Trophoblast cell (in vitro differentiated cells and primary cell): ENCODE results near the gene SEMA4B.

Source experiments
- DNase-seq, 2 donors: peaks; one replicate each; pipeline ENCODE4 v3.0.0-alpha.2; 2016
- H2AFZ ChIP-seq: 2 replicates; pipeline ENCODE4 v1.6.1; 2013; ENCODE audit warnings: low read length, moderate library complexity, mild to moderate bottlenecking; ENCODE audit not compliant: insufficient read depth, poor library complexity
- H2AK5ac ChIP-seq: 2 replicates; pipeline ENCODE4 v1.6.1; 2013; ENCODE audit warnings: mild to moderate bottlenecking, low read length
- H2BK120ac ChIP-seq: 2 replicates; pipeline ENCODE4 v1.6.1; 2013; ENCODE audit warnings: low read length, mild to moderate bottlenecking, moderate library complexity; ENCODE audit not compliant: insufficient read depth, poor library complexity
- H2BK12ac ChIP-seq: 2 replicates; pipeline ENCODE4 v1.6.1; 2013; ENCODE audit warnings: mild to moderate bottlenecking, low read length, moderate library complexity
- H2BK5ac ChIP-seq: 2 replicates; pipeline ENCODE4 v1.6.1; 2013; ENCODE audit warnings: low read length, low read depth, moderate library complexity, mild to moderate bottlenecking; ENCODE audit not compliant: poor library complexity
- H3K14ac ChIP-seq: 2 replicates; pipeline ENCODE4 v1.6.1; 2013; ENCODE audit warnings: mild to moderate bottlenecking, low read length
- H3K18ac ChIP-seq: 2 replicates; pipeline ENCODE4 v1.6.1; 2013; ENCODE audit warnings: mild to moderate bottlenecking, low read length
- H3K23ac ChIP-seq: 2 replicates; pipeline ENCODE4 v1.6.1; 2013; ENCODE audit warnings: low read length
- H3K27ac ChIP-seq: 2 replicates; pipeline ENCODE4 v1.5.1; 2013; ENCODE audit warnings: low read depth, mild to moderate bottlenecking, inconsistent platforms, low read length, moderate library complexity
- H3K27me3 ChIP-seq: 2 replicates; pipeline ENCODE4 v1.6.1; 2013; ENCODE audit warnings: inconsistent platforms, mild to moderate bottlenecking, low read length, moderate library complexity; ENCODE audit not compliant: insufficient read depth
- H3K36me3 ChIP-seq, 2 experiments: 1 replicate in 1 of 2; 2 replicates in 1 of 2; pipeline ENCODE4 v1.6.1; 2013; ENCODE audit warnings: low read length in 2 of 2, mild to moderate bottlenecking in 2 of 2, moderate library complexity in 1 of 2; ENCODE audit not compliant: insufficient read depth in 2 of 2, control insufficient read depth in 1 of 2
- H3K4ac ChIP-seq: 2 replicates; pipeline ENCODE4 v1.6.1; 2013; ENCODE audit warnings: low read depth, mild to moderate bottlenecking, low read length, moderate library complexity
- H3K4me1 ChIP-seq, 2 experiments: 1 replicate in 1 of 2; 2 replicates in 1 of 2; pipeline ENCODE4 v1.6.1; 2013; ENCODE audit warnings: low read length in 2 of 2, mild to moderate bottlenecking in 2 of 2, moderate library complexity in 1 of 2; ENCODE audit not compliant: insufficient read depth in 2 of 2, control insufficient read depth in 1 of 2
- H3K4me2 ChIP-seq: 2 replicates; pipeline ENCODE4 v1.6.1; 2013; ENCODE audit warnings: inconsistent platforms, mild to moderate bottlenecking, low read length, moderate library complexity
- H3K4me3 ChIP-seq: 2 replicates; pipeline ENCODE4 v1.5.1; 2013; ENCODE audit warnings: mild to moderate bottlenecking, low read depth, low read length, inconsistent platforms
- H3K79me1 ChIP-seq: one replicate; pipeline ENCODE4 v1.6.1; 2013; ENCODE audit warnings: low read length
- H3K79me2 ChIP-seq: 2 replicates; pipeline ENCODE4 v1.6.1; 2013; ENCODE audit warnings: low read length, mild to moderate bottlenecking; ENCODE audit not compliant: control insufficient read depth, insufficient read depth, poor library complexity
- H3K9ac ChIP-seq: 2 replicates; pipeline ENCODE4 v1.6.1; 2013; ENCODE audit warnings: mild to moderate bottlenecking, low read length
- H3K9me3 ChIP-seq: 2 replicates; pipeline ENCODE4 v1.6.1; 2013; ENCODE audit warnings: low read depth, mild to moderate bottlenecking, control low read depth, inconsistent platforms, low read length; ENCODE audit not compliant: insufficient read depth
- H4K12ac ChIP-seq: 2 replicates; pipeline ENCODE4 v1.6.1; 2013; ENCODE audit warnings: low read depth, mild to moderate bottlenecking, low read length, moderate library complexity
- H4K8ac ChIP-seq: 2 replicates; pipeline ENCODE4 v1.6.1; 2013; ENCODE audit warnings: low read depth, mild to moderate bottlenecking, low read length, moderate library complexity
- H4K91ac ChIP-seq: one replicate; pipeline ENCODE4 v1.6.1; 2013; ENCODE audit warnings: low read depth, mild to moderate bottlenecking, low read length, moderate library complexity
- WGBS: extraction: QIAGEN DNeasy Blood & Tissue Kit; methylation state at CpG from one replicate; pipeline ENCODE4 v1.1.7; 2013; ENCODE audit warnings: missing lambda C conversion rate; ENCODE audit not compliant: insufficient read length, insufficient coverage; ENCODE audit errors: extremely low coverage; 5-methylcytosine and 5-hydroxymethylcytosine counted together

Gene SEMA4B

GRCh38 chr15:90212221-90213098 lies 11.3 kb downstream of the SEMA4B start:
- no peaks in the 10 kb centered on the region for H3K27me3 ChIP-seq
- peak overlapping the region; percentile 42 for H3K18ac ChIP-seq
- H3K36me3 ChIP-seq: peaks cover 0 to under 1% of the 10 kb centered on the region in 2 experiments
- no peak overlapping the region for H2AK5ac ChIP-seq
- no CpG with 5 or more reads among the region's 35 CpGs for WGBS
- peak overlapping the region; percentile 4 for H4K91ac ChIP-seq
- no peaks in the 10 kb centered on the region for H3K79me2 ChIP-seq
- no peak overlapping the region for H2BK120ac ChIP-seq
- H3K9me3 ChIP-seq: no peaks in the 10 kb centered on the region
- H4K12ac ChIP-seq: no peak overlapping the region
- H3K4ac ChIP-seq: no peak overlapping the region
- no peak overlapping the region for H3K23ac ChIP-seq
- peaks cover 4% of the 10 kb centered on the region for H3K79me1 ChIP-seq
- DNase-seq: peak in 1 of 2 donors; percentile 27
- H4K8ac ChIP-seq: no peak overlapping the region
- peak overlapping the region; percentile 13 for H3K14ac ChIP-seq
- no peak overlapping the region for H3K4me2 ChIP-seq
- no peak overlapping the region for H3K9ac ChIP-seq
- H3K27ac ChIP-seq: peak overlapping the region; percentile 57
- H2BK5ac ChIP-seq: no peak overlapping the region
- H3K4me3 ChIP-seq: no peak overlapping the region
- H2AFZ ChIP-seq: no peak overlapping the region
- peak overlapping the region; percentile 3 for H2BK12ac ChIP-seq
- H3K4me1 ChIP-seq: peaks cover 19 to 27% of the 10 kb centered on the region in 2 experiments

- no peak overlapping the region for H2AFZ ChIP-seq
- peak overlapping the region; percentile 15 for H4K8ac ChIP-seq
- H3K9me3 ChIP-seq: no peaks in the 10 kb centered on the region
- no peak overlapping the region for H3K18ac ChIP-seq
- H4K91ac ChIP-seq: no peak overlapping the region
- no peak overlapping the region for H2BK12ac ChIP-seq
- H3K4me2 ChIP-seq: no peak overlapping the region
- no peak overlapping the region for H3K4me3 ChIP-seq
- H3K14ac ChIP-seq: no peak overlapping the region
- H3K4me1 ChIP-seq: peaks cover 19 to 27% of the 10 kb centered on the region in 2 experiments
- H3K79me1 ChIP-seq: peaks cover 4% of the 10 kb centered on the region
- H2BK120ac ChIP-seq: no peak overlapping the region
- H3K27me3 ChIP-seq: no peaks in the 10 kb centered on the region
- peak overlapping the region; percentile 57 for H3K27ac ChIP-seq
- H3K23ac ChIP-seq: no peak overlapping the region
- no peak overlapping the region for H3K4ac ChIP-seq
- H3K36me3 ChIP-seq: peaks cover 0 to 3% of the 10 kb centered on the region in 2 experiments
- peak; percentile 85 to 87 for DNase-seq
- H2AK5ac ChIP-seq: no peak overlapping the region
- no CpG with 5 or more reads among the region's 12 CpGs for WGBS
- peak overlapping the region; percentile 15 for H2BK5ac ChIP-seq
- H4K12ac ChIP-seq: no peak overlapping the region
- no peak overlapping the region for H3K9ac ChIP-seq
- H3K79me2 ChIP-seq: no peaks in the 10 kb centered on the region
Observed at GRCh38 chr15:90213122-90213817, 12.1 kb downstream of the SEMA4B start.

- Histone ChIP-seq H3K18ac (no peak overlapping the region), H4K12ac (no peak overlapping the region), H3K27ac (peak overlapping the region; percentile 57), H2AFZ (no peak overlapping the region), H3K4me2 (no peak overlapping the region), H3K4ac (no peak overlapping the region), H3K79me1 (peaks cover 4% of the 10 kb centered on the region), H2BK12ac (no peak overlapping the region), H3K14ac (no peak overlapping the region), H3K27me3 (no peaks in the 10 kb centered on the region), H2BK120ac (no peak overlapping the region), H3K79me2 (no peaks in the 10 kb centered on the region), H3K4me1 (peaks cover 19 to 27% of the 10 kb centered on the region in 2 experiments), H2BK5ac (no peak overlapping the region), H3K9ac (no peak overlapping the region), H3K36me3 (peaks cover 0 to 3% of the 10 kb centered on the region in 2 experiments), H4K91ac (no peak overlapping the region), H3K23ac (no peak overlapping the region), H3K9me3 (no peaks in the 10 kb centered on the region), H4K8ac (no peak overlapping the region), H3K4me3 (no peak overlapping the region), H2AK5ac (no peak overlapping the region)
- no peak for DNase-seq
- no CpG with 5 or more reads among the region's 11 CpGs for WGBS
Observed at GRCh38 chr15:90213818-90214204, 12.7 kb downstream of the SEMA4B start.

GRCh38 chr15:90214553-90215196 lies 13.5 kb downstream of the SEMA4B start:
- Histone ChIP-seq H2BK5ac (no peak overlapping the region), H3K14ac (no peak overlapping the region), H3K4me1 (peaks cover 19 to 27% of the 10 kb centered on the region in 2 experiments), H2BK12ac (no peak overlapping the region), H3K4me3 (no peak overlapping the region), H2AK5ac (no peak overlapping the region), H2BK120ac (no peak overlapping the region), H3K79me1 (peaks cover 4% of the 10 kb centered on the region), H4K91ac (no peak overlapping the region), H3K27ac (no peak overlapping the region), H4K8ac (no peak overlapping the region), H3K27me3 (no peaks in the 10 kb centered on the region), H3K4me2 (no peak overlapping the region), H3K18ac (no peak overlapping the region), H3K36me3 (peaks cover 0 to 3% of the 10 kb centered on the region in 2 experiments), H4K12ac (no peak overlapping the region), H3K9me3 (no peaks in the 10 kb centered on the region), H3K79me2 (no peaks in the 10 kb centered on the region), H3K23ac (no peak overlapping the region), H3K4ac (no peak overlapping the region), H2AFZ (no peak overlapping the region), H3K9ac (no peak overlapping the region)
- no CpG with 5 or more reads among the region's 8 CpGs for WGBS
- peak in 1 of 2 donors; percentile 52 for DNase-seq
